ENCODE data around the gene BOLA2B. TPM values are rescaled to one million over a fixed set of nuclear protein-coding genes. Genes with fewer than 3 reads are reported as not detected.
A peak's percentile ranks its signal among the peaks of the same experiment; 100 is the strongest.

BOLA2B gene
- polyA plus RNA-seq, 3 donors = 105 to 170 (median 160) TPM

- no peak for TF ChIP-seq CTCF (IDR thresholded peaks at IDR 0.05)
- no peak overlapping the region for H3K4me2 ChIP-seq (replicated peaks; ENCODE audit: extremely low read depth, low read length, poor library complexity, severe bottlenecking)
- H3K9me3 ChIP-seq (replicated peaks in 1 of 2; ENCODE audit: control insufficient read depth in 1 of 2, insufficient read depth in 1 of 2, low read length in 2 of 2) = peaks cover 0 to 5% of the 10 kb centered on the region in 2 donors
- no peak overlapping the region for H3K4me3 ChIP-seq (replicated peaks in 1 of 3; ENCODE audit: low read depth in 2 of 3, low read length in 3 of 3)
- no peak overlapping the region for H3K27ac ChIP-seq (ENCODE audit: low read depth in 1 of 2, low read length in 2 of 2)
- H3K36me3 Mint-ChIP-seq = no peaks in the 10 kb centered on the region
- intact Hi-C loops (cut with micrococcal nuclease) = no loop called here
- peaks cover 54% of the 10 kb centered on the region for H3K4me1 Mint-ChIP-seq
- H3K79me2 ChIP-seq (ENCODE audit: insufficient read depth, low read length) = no peaks in the 10 kb centered on the region
- no CpG with 5 or more reads among the region's 1 CpG for WGBS (ENCODE audit: insufficient coverage)
- H3K27me3 Mint-ChIP-seq (ENCODE audit: low read depth in 3 of 3) = peaks cover 0 to 2% (median 0%) of the 10 kb centered on the region in 3 donors
- no peak overlapping the region for H3K4me3 Mint-ChIP-seq
- no peak overlapping the region for H2AFZ ChIP-seq (ENCODE audit: insufficient read depth, low read depth, low read length, poor library complexity, severe bottlenecking)
- peak overlapping the region in 2 of 7 donors; percentile 30 to 46 for H3K27ac Mint-ChIP-seq
- no peak for DNase-seq
- H3K4me1 ChIP-seq (ENCODE audit: control insufficient read depth in 1 of 2, insufficient read depth in 2 of 2, low read length in 2 of 2) = peaks cover 42 to 43% of the 10 kb centered on the region in 2 donors
- no peaks in the 10 kb centered on the region for H3K27me3 ChIP-seq (ENCODE audit: control insufficient read depth in 2 of 2, insufficient read depth in 2 of 2, low read length in 2 of 2)
- no peaks in the 10 kb centered on the region for H4K20me1 ChIP-seq (ENCODE audit: insufficient read depth, low read length)
- no peak overlapping the region for H3K9ac ChIP-seq (ENCODE audit: insufficient read depth, low read length, poor library complexity, severe bottlenecking)
- H3K36me3 ChIP-seq (replicated peaks in 1 of 2; ENCODE audit: control insufficient read depth in 1 of 2, insufficient read depth in 2 of 2, low read length in 2 of 2) = no peaks in the 10 kb centered on the region
- peaks cover 0 to 12% (median 5%) of the 10 kb centered on the region in 7 donors for H3K9me3 Mint-ChIP-seq
Observed at GRCh38 chr16:30145657-30146056, 47.8 kb downstream of the BOLA2B start.

- H3K36me3 ChIP-seq (replicated peaks in 1 of 2; ENCODE audit: control insufficient read depth in 1 of 2, insufficient read depth in 2 of 2, low read length in 2 of 2) = no peaks in the 10 kb centered on the region
- H3K9me3 Mint-ChIP-seq = peaks cover 0 to 12% (median 5%) of the 10 kb centered on the region in 7 donors
- intact Hi-C loops (cut with micrococcal nuclease) = no loop called here
- no peak for TF ChIP-seq CTCF (IDR thresholded peaks at IDR 0.05)
- peaks cover 52% of the 10 kb centered on the region for H3K4me1 Mint-ChIP-seq
- no peaks in the 10 kb centered on the region for H3K36me3 Mint-ChIP-seq
- no peak overlapping the region for H3K27ac ChIP-seq (ENCODE audit: low read depth in 1 of 2, low read length in 2 of 2)
- peaks cover 41 to 42% of the 10 kb centered on the region in 2 donors for H3K4me1 ChIP-seq (ENCODE audit: control insufficient read depth in 1 of 2, insufficient read depth in 2 of 2, low read length in 2 of 2)
- H2AFZ ChIP-seq (ENCODE audit: insufficient read depth, low read depth, low read length, poor library complexity, severe bottlenecking) = no peak overlapping the region
- WGBS (ENCODE audit: insufficient coverage) = no CpG with 5 or more reads among the region's 1 CpG
- no peak overlapping the region for H3K4me2 ChIP-seq (replicated peaks; ENCODE audit: extremely low read depth, low read length, poor library complexity, severe bottlenecking)
- H3K9ac ChIP-seq (ENCODE audit: insufficient read depth, low read length, poor library complexity, severe bottlenecking) = no peak overlapping the region
- peaks cover 0 to 5% of the 10 kb centered on the region in 2 donors for H3K9me3 ChIP-seq (replicated peaks in 1 of 2; ENCODE audit: control insufficient read depth in 1 of 2, insufficient read depth in 1 of 2, low read length in 2 of 2)
- no peak overlapping the region for H3K4me3 ChIP-seq (replicated peaks in 1 of 3; ENCODE audit: low read depth in 2 of 3, low read length in 3 of 3)
- H3K4me3 Mint-ChIP-seq = no peak overlapping the region
- no peaks in the 10 kb centered on the region for H3K79me2 ChIP-seq (ENCODE audit: insufficient read depth, low read length)
- no peaks in the 10 kb centered on the region for H3K27me3 ChIP-seq (ENCODE audit: control insufficient read depth in 2 of 2, insufficient read depth in 2 of 2, low read length in 2 of 2)
- peaks cover 0 to 2% (median 0%) of the 10 kb centered on the region in 3 donors for H3K27me3 Mint-ChIP-seq (ENCODE audit: low read depth in 3 of 3)
- no peak for DNase-seq
- H4K20me1 ChIP-seq (ENCODE audit: insufficient read depth, low read length) = no peaks in the 10 kb centered on the region
- no peak overlapping the region for H3K27ac Mint-ChIP-seq
Observed at GRCh38 chr16:30144917-30145316, 48.5 kb downstream of the BOLA2B start.
